UCSD-AML1 (cell line): ENCODE data around the gene SHB.
A peak's percentile ranks its signal among the peaks of the same experiment; 100 is the strongest.

Source experiments
- DNase-seq: peaks from one replicate; lab custom pipeline; 2025; ENCODE audit not compliant: unreplicated experiment; lab: John Stamatoyannopoulos, UW

Gene SHB

DNA sequence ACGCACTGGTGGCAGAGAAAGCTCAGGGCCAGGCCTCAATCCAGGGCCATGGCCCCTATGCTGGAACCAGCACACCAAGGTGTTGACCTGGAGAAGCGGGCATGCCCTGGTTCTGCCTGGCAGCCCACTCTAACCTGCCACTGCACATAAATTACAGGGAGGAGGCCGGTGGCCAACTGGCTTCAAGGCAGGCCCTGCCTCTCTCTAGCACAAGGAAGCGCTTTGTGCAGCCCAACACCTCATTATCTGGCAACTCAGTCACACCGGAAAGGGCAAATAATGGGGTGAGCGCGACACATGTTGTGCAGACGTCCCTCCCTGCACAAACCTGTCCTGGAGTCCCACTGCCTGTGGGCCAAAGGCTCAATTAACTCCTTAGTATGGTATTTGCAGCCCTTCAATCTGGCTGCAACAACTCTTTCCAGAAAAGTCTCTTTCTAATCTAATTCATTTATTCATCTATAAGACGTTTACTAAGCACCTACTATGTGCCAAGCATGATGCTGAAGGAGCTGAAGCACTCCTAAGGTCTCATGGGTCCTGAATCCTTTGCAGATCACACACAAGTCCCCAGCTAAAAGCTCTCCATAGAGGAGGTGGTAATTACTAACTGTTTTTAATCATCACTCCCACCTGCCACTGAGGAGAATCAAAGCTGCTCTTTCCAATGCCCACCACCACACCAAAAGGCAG lies 24.9 kb downstream of the SHB start:
- DNase-seq = no peak

GRCh38 chr9:38042626-38043357 lies 26.2 kb downstream of the SHB start:
- DNase-seq = no peak

GRCh38 chr9:38041564-38042243 lies 27.3 kb downstream of the SHB start:
- no peak for DNase-seq

DNA sequence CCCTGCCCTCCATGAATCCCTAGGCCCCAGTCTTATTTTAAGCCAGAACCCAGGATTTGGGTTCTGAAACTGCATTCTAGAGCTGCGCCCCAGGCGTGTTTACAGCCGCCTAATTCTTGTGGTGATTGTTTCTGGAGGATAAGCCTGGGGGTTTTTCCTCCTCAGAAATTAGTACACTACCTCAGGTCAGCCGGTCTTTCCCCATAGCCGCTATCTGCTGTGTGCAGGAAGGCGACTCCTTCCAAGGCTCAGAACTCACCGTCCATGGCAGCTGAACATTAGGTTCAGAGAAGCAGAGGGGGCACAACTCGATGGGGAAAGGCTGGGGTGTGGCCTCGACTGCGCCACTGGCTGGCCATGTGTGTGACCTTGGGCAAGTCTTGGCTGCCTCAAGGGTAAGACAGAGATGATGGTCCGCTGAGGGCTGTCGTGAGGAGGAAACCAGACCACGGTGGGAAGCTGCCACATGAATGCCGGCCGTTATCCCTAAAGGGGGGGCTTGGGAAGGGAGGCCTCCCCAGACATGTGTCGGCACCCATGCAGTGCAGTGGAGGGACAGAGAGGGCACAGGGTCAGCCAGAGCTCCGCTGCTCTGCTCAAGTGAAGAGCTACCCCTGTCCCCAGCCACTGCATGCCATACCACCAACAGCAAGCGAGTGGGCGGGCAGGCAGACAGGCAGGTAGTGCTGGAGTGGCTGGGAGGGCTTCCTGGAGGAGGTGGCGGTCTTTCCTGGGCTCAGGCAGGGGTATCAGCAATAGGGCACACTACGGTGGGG lies 28.9 kb downstream of the SHB start:
- no peak for DNase-seq

DNA sequence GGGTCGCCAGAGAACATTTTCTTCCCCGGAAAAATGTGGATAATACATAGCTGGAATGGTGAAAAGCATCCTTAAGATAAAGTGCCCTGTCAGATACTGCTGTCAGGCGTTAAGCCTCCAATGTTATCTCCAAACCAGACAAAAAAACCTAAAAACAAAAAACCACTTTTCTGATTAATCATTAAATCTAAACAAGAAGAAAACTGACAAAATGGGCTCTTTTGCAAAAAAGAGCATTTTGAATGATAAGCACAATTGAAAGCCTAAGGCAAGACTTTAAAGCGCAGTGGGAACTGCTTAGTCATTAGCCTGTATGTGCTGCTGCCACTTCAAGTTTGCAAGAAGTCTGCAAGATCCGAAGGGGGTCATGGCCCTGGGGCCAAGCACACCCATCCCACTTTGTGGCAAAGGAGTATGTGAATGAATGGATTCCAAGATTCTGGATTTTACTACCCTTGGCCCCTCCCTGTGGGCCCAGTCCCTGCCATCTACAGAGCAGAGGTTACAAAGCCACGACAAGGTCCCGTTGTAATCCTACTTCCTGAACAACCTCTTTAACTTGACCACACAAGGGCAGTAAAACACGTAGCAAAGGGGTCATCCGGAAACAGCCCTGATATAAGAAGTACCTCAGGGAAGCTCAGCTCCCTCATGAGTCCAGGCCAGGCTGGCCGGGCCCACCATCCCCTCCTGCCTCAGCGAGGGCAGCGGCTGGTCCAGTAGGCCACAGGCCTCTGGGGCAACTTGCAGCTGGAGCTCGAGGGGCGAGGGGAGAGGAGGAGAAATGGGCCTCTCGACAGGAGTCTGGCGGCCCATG lies 29.7 kb downstream of the SHB start:
- peak; percentile 47 for DNase-seq

GRCh38 chr9:38038307-38039089 lies 30.5 kb downstream of the SHB start:
- DNase-seq = no peak

DNA sequence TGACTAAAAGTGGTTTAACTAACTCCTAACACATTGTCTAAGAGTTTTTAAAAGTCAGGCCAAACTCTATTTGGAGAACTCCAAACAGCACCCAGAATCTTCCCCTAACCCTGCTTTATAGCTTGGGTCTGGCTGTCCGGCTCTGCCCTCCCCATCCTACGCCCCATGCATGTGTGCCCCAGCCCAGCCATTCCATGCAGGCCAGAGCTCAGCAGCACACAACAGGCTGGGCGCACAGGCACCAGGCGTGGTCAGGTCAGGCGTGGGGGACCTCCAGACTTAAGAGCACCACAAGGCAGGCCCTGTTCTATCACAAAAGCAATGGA lies 31.1 kb downstream of the SHB start:
- no peak for DNase-seq

- no peak for DNase-seq
Measured at GRCh38 chr9:38036359-38037084, 32.5 kb downstream of the SHB start.

DNA sequence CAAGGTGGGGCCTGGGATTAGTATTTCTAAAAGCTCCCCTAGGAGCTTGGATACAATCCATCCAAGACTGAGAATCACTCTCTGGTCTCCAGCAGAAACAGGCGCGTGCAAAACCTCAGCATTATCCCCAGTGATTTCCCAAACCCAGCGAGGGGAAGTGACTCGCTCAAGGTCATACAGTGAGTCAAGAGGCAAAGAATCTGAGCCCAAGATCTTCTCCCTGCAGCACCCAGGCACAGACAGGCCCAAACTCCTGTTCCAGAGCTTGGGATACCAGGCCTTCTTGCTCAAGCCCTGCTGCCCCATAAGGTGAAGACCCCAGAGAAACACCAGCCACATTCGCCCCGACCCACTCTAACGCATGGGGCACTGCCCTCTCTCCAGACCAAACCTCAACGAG lies 33.2 kb downstream of the SHB start:
- DNase-seq = no peak

- DNase-seq = no peak
Measured at GRCh38 chr9:38033941-38034340, 35.1 kb downstream of the SHB start.

DNA sequence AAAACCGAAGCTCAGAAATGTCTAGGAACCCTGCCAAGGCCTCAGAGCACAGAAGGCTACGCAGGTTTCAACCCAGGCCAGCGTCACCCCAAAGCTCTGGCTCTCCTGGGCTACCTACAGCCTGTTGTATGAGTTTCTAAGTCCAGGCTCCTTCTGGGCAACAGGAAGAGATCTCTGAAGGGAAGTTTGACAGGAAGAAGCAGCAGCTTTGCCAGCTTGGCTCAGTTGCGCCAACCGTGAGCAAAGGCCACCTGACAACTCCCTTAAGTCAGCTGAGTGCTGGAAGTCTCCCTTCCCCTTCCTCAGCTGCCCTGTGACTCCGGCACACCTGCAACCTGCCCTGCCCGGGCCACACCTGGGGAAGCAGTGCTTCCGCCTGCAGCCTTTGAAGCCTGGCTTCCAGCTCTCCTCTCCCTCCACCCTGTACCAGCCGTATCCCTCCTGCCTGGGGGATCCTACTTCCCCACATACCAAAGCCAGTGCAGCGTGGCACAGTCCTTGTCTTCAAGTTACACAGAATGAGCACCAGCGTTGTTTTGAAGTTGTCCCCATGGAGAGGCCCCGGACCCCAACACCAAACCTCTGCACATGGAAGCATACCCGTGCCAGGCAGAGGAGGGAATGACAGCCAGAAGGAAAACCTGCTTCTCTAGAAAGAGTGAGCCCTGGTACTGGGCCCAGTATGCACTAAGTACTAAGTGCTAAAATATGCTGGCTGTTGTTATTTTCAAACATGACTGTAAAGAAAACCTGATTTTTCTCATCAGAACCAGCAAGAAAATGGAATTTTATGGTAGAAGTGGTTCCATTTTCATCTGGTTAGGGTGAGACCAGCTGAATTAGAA lies 36.5 kb downstream of the SHB start:
- DNase-seq = no peak

GRCh38 chr9:38031594-38031993 lies 37.4 kb downstream of the SHB start:
- DNase-seq = no peak

DNA sequence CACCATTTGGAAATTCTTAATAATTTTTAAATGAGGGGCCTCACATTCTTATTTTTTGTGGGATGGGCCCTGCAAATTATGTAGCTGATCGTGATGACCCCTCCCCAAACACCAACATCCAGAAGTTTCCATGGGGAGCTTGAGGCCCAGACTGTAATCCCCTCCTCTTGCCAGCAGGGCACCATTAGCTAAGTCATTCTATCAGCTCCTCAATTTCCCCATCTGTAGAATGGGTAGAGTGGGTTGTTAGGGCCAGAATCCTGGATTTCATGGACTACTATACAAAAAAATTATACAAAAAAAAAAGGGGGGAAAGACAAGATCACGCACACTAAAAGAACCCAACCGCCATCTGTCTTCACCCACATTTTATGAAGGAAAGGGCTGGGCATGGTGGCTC lies 38.4 kb downstream of the SHB start:
- no peak for DNase-seq

- no peak for DNase-seq
Measured at GRCh38 chr9:38029915-38030638, 39.0 kb downstream of the SHB start.

DNA sequence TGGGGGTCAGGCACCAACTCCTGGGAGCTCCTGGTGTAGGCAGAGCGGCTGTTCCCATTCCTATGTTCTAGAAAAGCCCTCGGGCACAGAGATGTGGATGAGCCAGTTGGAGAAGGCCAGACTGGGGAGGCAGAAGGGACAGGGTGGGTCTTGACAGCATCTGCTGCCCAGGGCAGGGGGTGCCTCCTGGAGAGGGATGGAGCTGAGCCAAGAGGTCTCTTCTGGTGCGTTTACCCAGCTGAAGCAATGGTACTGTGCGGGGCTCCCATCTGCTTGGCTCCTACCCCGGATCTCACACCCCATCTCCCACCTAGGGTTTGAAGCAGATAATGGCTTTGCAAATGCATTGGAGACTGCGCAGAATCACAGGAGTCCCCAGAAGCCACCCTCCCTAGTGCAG lies 41.3 kb downstream of the SHB start:
- no peak for DNase-seq

DNA sequence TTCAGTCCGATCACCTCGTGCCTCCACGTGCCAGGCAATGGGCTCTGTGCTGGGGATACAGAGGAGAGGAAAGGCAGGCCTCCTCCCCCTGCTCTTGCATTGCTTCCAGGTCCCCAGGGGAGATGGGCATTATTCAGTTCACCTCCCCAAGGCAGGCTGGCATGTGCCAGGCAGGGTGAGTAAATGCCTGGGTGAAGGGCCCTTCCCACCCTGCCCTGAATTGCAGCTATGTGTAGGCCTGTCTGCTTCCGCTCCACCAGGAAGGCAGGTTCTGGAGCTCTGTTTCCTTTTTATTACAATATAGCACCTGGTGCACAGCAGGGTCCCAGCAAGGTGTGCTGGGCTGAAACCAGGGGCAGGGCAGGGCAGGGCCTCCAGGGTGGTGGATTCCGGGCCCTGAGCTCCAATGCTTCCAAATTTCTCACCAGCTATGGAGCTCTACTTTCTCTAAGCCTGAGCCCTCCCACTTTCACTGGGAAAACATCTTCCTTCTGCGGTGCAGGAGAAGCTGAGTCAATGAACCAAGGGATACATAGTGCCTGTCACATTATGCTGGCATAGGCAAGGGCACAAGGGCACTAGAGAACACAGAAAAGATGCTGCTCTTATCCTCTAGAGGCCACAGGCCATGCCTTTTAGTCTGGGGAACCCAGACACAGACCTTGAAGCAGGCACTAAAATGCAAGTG lies 42.0 kb downstream of the SHB start:
- no peak for DNase-seq
